NT2/D1 (cell line): ENCODE results near the gene CCDC117.
A peak's percentile ranks its signal among the peaks of the same experiment; 100 is the strongest.
"Not testable (repeated sequence)": the region's sequence is repeated elsewhere in the genome, so short reads cannot be mapped to it uniquely, and the experiment has no call there.

Source experiments
- DNase-seq: peaks from one replicate; pipeline ENCODE4 v3.0.0-alpha.2; 2011; ENCODE audit warnings: low read depth, low spot score
- H3K27me3 ChIP-seq: 2 replicates; pipeline ENCODE4 v1.6.0; 2011; ENCODE audit warnings: mild to moderate bottlenecking; ENCODE audit not compliant: insufficient read length, insufficient read depth
- H3K36me3 ChIP-seq: 2 replicates; pipeline ENCODE4 v1.6.1; 2011; ENCODE audit warnings: mild to moderate bottlenecking, low read length, mixed read lengths; ENCODE audit not compliant: insufficient read depth, insufficient read length
- H3K4me1 ChIP-seq: 2 replicates; pipeline ENCODE4 v1.5.1; 2011; ENCODE audit not compliant: insufficient read depth, insufficient read length
- H3K4me3 ChIP-seq: 2 replicates; pipeline ENCODE4 v1.5.1; 2011; ENCODE audit warnings: low read depth; ENCODE audit not compliant: insufficient read length
- H3K9ac ChIP-seq: 2 replicates; pipeline ENCODE4 v1.6.0; 2011; ENCODE audit warnings: low read depth; ENCODE audit not compliant: insufficient read length
- H3K9me3 ChIP-seq: 2 replicates; pipeline ENCODE4 v1.5.1; 2011; ENCODE audit warnings: mild to moderate bottlenecking, low read length; ENCODE audit not compliant: insufficient read depth
- SUZ12 ChIP-seq: IDR thresholded peaks from 2 replicates; pipeline ENCODE4 v1.6.1; 2011; ENCODE audit not compliant: insufficient read length, insufficient read depth; ENCODE audit errors: extremely low read depth
- YY1 ChIP-seq: IDR thresholded peaks from 2 replicates; pipeline ENCODE4 v1.6.1; 2011; ENCODE audit not compliant: insufficient read length, insufficient read depth
- ZNF274 ChIP-seq: IDR thresholded peaks from 2 replicates; pipeline ENCODE4 v1.6.1; 2011; ENCODE audit warnings: mild to moderate bottlenecking, low read depth, low read length

The CCDC117 gene

GRCh38 chr22:28741200-28741784 is 31.2 kb upstream of the CCDC117 start:
- Histone ChIP-seq H3K9me3 (no peaks in the 10 kb centered on the region), H3K4me3 (peak overlapping the region; percentile 61), H3K36me3 (peaks cover 24% of the 10 kb centered on the region), H3K9ac (peak overlapping the region; percentile 85), H3K27me3 (no peaks in the 10 kb centered on the region), H3K4me1 (no peaks in the 10 kb centered on the region)
- DNase-seq: no peak
- TF ChIP-seq YY1: no peak
- TF ChIP-seq ZNF274: no peak
- TF ChIP-seq SUZ12: no peak

GRCh38 chr22:28741785-28742561 is 30.5 kb upstream of the CCDC117 start, which contains the start of the genes CHEK2 and HSCB:
TSS of gene CHEK2 (minus strand) at chr22:28741820. CDS start at chr22:28734721, 7,099 bp downstream.
TSS of gene HSCB (plus strand) at chr22:28742039. CDS start at chr22:28742096, 57 bp downstream.
- H3K4me3 ChIP-seq: peak within 1 kb of the TSS; percentile 75
- H3K4me1 ChIP-seq: no peaks in the 10 kb centered on the region
- H3K36me3 ChIP-seq: peaks cover 31% of the 10 kb centered on the region
- H3K9me3 ChIP-seq: no peaks in the 10 kb centered on the region
- H3K9ac ChIP-seq: peak within 1 kb of the TSS; percentile 85
- DNase-seq: peak; percentile 95
- no peaks in the 10 kb centered on the region for H3K27me3 ChIP-seq
- TF ChIP-seq YY1: no peak
- TF ChIP-seq ZNF274: no peak
- TF ChIP-seq SUZ12: no peak

- TF ChIP-seq SUZ12: no peak
- TF ChIP-seq YY1: no peak
- TF ChIP-seq ZNF274: no peak
- Histone ChIP-seq H3K9me3 (no peaks in the 10 kb centered on the region), H3K9ac (peak overlapping the region; percentile 75), H3K36me3 (peaks cover 36% of the 10 kb centered on the region), H3K4me3 (peak overlapping the region; percentile 75), H3K27me3 (no peaks in the 10 kb centered on the region), H3K4me1 (no peaks in the 10 kb centered on the region)
- DNase-seq: no peak
Observed at GRCh38 chr22:28742562-28742962, 29.9 kb upstream of the CCDC117 start.

- no peak for DNase-seq
- H3K4me1 ChIP-seq: no peaks in the 10 kb centered on the region
- H3K4me3 ChIP-seq: no peak overlapping the region
- H3K36me3 ChIP-seq: peaks cover 45% of the 10 kb centered on the region
- no peaks in the 10 kb centered on the region for H3K27me3 ChIP-seq
- TF ChIP-seq YY1 (no peak), ZNF274 (no peak), SUZ12 (no peak)
- no peak overlapping the region for H3K9ac ChIP-seq
- no peaks in the 10 kb centered on the region for H3K9me3 ChIP-seq
Observed at GRCh38 chr22:28743852-28744251, 28.6 kb upstream of the CCDC117 start.

- Histone ChIP-seq H3K27me3 (no peaks in the 10 kb centered on the region), H3K4me1 (no peaks in the 10 kb centered on the region), H3K9ac (no peak overlapping the region), H3K9me3 (no peaks in the 10 kb centered on the region), H3K36me3 (peaks cover 45% of the 10 kb centered on the region), H3K4me3 (no peak overlapping the region)
- TF ChIP-seq YY1 (no peak), SUZ12 (no peak), ZNF274 (no peak)
- DNase-seq: no peak
Observed at GRCh38 chr22:28750471-28750881, 22.0 kb upstream of the CCDC117 start.

- H3K9me3 ChIP-seq, H3K27me3 ChIP-seq, H3K4me3 ChIP-seq, DNase-seq, H3K4me1 ChIP-seq, H3K9ac ChIP-seq: not testable (repeated sequence)
- peaks cover 15% of the 10 kb centered on the region for H3K36me3 ChIP-seq
Observed at GRCh38 chr22:28754512-28754911, 18.0 kb upstream of the CCDC117 start.

- TF ChIP-seq ZNF274 (no peak), SUZ12 (no peak), YY1 (no peak)
- peak; percentile 30 for DNase-seq
- Histone ChIP-seq H3K9ac (peak overlapping the region; percentile 24), H3K27me3 (no peaks in the 10 kb centered on the region), H3K4me3 (no peak overlapping the region), H3K4me1 (no peaks in the 10 kb centered on the region), H3K36me3 (no peaks in the 10 kb centered on the region), H3K9me3 (no peaks in the 10 kb centered on the region)
Observed at GRCh38 chr22:28759861-28760560, 12.5 kb upstream of the CCDC117 start.
